Body of pancreas (tissue), 4 donors: Measurements from ENCODE around the gene OLA1.

Experiments used
- CTCF ChIP-seq, 7 experiments: fragments of 450-650 bp in 4 of 7; fragments of 200-600 bp in 3 of 7; sonication (generic) in 3 of 7; IDR thresholded peaks; one replicate each; pipeline ENCODE4 v1.5.1; 2016 to 2019; ENCODE audit warnings: antibody characterized with exemption in 7 of 7
- POLR2A ChIP-seq, 3 donors: fragments of 450-650 bp; IDR thresholded peaks; one replicate each; pipeline ENCODE4 v1.6.1; 2016; ENCODE audit warnings: antibody characterized with exemption in 3 of 3, mild to moderate bottlenecking in 2 of 3

- no peak for TF ChIP-seq CTCF (IDR thresholded peaks at IDR 0.05)
- no peak for TF ChIP-seq POLR2A (IDR thresholded peaks at IDR 0.05)
Observed at GRCh38 chr2:174243812-174244211, 4.5 kb downstream of the OLA1 start.
